SW480 (cell line): ENCODE results near the gene C12orf57.

ENCODE experiments used
- DNase-seq: peaks from one replicate; pipeline ENCODE4 v3.0.0-alpha.2; 2016; ENCODE audit warnings: low spot score

The C12orf57 gene

DNA sequence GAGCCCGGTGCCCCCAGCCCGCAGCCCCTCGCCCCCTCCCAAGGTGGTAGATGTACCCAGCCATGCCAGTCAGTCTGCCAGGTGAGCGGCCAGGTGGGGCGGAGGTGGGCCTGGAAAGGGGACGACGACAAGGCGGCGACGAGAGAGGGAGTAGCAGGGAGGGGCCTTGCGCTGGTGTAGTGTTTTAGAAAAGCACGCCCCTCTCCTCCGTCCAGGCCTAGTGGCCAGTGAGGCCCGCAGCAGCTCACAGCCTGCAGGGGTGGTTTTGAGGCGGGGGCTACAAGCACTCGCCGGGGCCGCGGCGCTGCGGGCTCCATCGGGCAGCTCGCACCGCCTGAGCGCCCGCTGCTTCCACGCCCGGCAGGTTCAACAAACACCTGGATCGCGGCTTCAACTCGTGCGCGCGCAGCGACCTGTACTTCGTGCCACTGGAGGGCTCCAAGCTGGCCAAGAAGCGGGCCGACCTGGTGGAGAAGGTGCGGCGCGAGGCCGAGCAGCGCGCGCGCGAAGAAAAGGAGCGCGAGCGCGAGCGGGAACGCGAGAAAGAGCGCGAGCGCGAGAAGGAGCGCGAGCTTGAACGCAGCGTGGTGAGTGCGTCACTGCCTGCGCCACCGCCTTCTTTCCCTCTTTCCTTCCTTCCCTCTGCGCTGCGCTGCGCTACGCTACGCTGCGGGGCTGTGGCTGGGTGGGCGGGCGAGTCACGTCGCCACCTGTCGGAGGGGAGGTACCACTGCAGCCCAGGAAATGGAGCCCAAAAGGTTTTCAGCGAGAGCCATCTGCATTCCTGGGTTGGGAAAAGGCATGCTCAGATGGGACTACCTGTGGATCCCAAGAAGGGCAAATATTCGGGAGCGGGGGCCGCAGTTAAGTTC lies 6.1 kb upstream of the C12orf57 start:
- DNase-seq: peak; percentile 98

DNA sequence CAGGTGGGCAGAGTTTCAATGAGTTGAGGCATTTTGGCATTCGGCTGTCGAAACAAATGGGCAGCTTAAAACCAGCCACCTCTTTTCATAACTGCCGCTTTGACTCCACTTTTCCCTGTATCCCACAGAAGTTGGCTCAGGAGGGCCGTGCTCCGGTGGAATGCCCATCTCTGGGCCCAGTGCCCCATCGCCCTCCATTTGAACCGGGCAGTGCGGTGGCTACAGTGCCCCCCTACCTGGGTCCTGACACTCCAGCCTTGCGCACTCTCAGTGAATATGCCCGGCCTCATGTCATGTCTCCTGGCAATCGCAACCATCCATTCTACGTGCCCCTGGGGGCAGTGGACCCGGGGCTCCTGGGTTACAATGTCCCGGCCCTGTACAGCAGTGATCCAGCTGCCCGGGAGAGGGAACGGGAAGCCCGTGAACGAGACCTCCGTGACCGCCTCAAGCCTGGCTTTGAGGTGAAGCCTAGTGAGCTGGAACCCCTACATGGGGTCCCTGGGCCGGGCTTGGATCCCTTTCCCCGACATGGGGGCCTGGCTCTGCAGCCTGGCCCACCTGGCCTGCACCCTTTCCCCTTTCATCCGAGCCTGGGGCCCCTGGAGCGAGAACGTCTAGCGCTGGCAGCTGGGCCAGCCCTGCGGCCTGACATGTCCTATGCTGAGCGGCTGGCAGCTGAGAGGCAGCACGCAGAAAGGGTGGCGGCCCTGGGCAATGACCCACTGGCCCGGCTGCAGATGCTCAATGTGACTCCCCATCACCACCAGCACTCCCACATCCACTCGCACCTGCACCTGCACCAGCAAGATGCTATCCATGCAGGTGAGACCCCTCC lies 5.2 kb upstream of the C12orf57 start:
- DNase-seq: no peak

DNA sequence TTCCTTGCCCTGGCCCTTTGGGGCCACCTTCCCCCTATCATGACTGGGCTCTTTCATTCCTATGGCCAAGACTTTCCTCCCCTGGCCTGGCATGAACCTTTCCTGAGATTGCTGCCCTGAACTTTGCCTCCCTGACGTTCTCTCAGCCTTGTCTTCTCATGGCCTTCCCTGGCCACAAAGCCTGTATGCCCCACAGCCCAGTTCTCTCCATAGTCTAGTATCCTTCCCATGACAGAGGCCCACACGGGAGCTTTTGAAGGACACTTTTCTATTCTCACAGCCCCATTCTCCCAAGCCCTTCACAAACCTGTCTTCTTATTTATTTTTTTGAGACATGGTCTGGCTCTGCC lies 4.7 kb upstream of the C12orf57 start:
- no peak for DNase-seq

DNA sequence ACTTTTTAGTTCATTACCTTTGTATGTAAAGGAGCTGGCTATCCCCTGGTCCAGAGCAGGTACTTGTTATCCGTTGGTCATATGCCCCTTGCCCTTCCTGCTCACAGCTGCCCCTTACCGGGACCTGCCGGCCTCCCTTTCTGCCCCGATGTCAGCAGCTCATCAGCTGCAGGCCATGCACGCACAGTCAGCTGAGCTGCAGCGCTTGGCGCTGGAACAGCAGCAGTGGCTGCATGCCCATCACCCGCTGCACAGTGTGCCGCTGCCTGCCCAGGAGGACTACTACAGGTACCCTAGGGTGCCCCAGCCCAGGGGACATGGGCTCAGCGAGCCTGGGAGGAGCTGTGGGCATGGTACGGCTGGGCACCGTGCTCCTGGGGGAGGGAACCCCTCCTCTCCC lies 2.6 kb upstream of the C12orf57 start:
- no peak for DNase-seq

DNA sequence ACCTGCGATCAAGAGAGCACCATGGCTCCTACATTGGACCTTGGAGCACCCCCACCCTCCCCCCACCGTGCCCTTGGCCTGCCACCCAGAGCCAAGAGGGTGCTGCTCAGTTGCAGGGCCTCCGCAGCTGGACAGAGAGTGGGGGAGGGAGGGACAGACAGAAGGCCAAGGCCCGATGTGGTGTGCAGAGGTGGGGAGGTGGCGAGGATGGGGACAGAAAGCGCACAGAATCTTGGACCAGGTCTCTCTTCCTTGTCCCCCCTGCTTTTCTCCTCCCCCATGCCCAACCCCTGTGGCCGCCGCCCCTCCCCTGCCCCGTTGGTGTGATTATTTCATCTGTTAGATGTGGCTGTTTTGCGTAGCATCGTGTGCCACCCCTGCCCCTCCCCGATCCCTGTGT lies 2.0 kb upstream of the C12orf57 start:
- DNase-seq: no peak

DNA sequence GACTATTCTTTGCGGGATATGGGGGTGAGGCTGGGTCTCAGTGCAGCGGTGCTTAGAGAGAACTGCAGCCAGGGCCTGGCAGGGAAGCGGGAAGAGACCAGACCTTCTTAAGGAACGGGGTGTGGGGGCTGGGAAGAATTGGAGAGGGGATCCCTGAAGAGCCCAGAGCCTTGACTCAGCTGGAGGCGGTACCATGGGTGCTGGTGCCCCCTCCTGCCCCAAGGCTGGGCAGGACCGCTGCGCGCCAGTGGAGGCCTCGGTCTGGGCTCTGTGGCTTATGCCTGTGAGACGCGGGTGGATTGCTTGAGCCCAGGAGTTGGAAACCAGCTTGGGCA lies 1.5 kb upstream of the C12orf57 start:
- DNase-seq: no peak

DNA sequence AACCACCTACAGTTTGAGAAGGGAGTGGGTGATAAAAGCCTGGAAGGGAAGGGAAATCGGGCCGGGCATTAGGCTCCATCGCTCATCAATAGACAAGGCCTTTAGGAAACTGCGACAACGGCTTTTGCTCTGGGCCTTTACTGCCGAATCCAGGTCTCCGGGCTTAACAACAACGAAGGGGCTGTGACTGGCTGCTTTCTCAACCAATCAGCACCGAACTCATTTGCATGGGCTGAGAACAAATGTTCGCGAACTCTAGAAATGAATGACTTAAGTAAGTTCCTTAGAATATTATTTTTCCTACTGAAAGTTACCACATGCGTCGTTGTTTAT lies 467 bp upstream of the C12orf57 start:
- DNase-seq: peak; percentile 97

DNA sequence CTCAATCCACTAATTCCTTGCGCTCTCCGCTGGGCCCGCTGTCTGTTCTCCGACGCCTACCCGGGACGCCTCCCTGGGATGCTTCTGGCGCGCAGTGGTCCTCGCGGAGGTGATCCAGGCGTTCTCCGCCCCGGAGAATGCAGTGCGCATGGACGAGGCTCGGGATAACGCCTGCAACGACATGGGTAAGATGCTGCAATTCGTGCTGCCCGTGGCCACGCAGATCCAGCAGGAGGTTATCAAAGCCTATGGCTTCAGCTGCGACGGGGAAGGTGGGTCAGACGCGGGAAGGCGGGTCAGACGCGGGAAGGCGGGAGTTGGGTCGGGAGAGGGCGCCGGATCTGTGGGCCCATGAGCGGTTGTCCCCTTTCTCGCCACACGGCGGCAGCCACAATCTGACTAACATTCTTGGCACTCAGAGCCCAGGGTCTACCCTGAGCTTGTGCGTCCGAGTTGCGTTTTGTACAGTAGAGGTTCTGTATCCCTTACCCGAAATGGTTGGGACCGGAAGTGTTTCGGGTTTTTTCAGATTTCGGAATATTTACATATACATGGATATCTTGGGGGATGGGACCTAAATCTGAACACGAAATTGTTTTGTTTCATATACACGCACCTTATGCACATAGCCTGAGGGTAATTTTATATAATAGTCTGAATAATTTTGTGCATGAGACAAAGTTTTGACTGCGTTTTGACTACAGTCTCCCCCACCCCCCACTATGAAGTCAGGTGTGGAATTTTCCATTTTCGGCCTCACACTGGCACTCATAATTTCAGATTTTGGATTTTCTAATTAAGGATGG lies 762 bp downstream of the C12orf57 start:
- DNase-seq: peak; percentile 97

DNA sequence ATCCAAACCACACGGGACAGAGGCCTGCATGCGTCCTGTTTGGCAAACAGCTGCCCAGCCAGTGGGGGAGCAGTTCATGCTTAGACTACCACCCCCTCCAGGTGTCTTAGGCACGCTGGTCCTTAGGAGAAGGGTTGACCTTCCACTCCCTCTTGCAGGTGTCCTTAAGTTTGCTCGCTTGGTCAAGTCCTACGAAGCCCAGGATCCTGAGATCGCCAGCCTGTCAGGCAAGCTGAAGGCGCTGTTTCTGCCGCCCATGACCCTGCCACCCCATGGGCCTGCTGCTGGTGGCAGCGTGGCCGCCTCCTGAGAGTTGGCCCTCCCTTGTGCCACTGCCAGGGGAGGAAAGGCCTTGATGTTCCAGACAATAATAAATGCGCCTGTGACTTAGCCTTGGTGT lies 1.8 kb downstream of the C12orf57 start:
- DNase-seq: no peak

DNA sequence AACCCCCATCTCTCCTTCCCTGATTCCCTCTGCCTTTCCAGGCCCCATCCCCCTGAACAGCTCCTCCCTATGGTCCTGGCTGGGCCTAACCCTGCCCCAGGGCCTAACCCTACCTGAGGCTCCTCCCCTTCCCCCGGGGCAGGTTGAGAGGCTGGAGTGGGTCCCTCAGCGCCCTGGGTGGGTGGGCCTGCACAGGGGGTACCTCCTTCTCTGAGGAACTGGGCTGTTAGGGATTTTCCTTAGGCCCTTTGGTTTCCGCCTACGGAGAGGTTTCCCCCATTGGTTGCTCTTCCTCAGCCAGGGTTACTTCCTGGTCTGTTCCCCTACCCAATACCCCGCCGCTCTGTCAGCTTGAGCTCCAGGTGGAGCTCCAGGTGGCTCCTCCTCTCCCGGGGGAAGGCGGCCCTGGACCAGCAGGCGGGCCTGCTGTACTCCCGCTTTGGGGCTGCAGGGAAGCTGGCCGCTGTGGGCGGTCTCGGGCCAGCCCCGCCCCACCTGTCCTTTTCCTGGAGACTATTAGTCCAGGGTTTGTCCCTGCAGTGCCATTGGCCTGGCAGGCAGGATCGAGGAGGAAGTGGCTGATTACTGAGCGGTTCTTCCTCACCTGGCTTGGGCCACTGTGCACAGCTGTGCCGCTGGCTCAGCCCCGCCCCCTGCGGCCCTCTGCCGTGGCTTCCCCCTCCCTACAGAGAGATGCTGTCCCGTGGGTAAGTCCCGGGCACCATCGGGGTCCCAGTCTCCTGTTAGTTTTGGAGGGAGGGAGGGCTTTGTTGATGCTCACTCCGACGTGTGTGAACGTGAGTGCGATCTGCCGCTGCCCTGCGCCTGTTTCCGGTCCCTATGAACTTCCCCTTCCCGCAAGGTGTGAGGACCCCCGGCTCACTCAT lies 2.5 kb downstream of the C12orf57 start:
- peak; percentile 99 for DNase-seq

DNA sequence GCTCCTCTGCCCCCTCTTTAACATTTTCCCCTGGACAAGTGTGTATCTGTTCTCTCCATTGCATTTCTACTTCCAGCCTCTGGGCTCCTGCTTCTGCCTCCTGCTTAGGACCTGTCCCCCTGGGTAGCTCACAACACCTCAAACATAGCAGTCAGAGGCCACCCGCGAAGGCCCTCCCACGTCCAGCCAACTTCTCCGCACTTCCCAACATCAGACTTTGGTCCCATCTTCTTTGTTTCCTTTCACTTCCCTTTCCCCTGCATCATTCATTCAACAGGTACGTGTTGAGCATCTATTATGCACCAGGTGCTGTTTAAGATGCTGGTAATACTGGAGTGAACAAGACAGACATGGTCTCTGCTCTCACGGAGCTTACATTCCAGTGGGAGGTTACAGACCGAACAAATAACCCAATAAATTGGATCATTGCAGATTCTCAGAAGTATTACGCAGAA lies 3.1 kb downstream of the C12orf57 start:
- DNase-seq: no peak

DNA sequence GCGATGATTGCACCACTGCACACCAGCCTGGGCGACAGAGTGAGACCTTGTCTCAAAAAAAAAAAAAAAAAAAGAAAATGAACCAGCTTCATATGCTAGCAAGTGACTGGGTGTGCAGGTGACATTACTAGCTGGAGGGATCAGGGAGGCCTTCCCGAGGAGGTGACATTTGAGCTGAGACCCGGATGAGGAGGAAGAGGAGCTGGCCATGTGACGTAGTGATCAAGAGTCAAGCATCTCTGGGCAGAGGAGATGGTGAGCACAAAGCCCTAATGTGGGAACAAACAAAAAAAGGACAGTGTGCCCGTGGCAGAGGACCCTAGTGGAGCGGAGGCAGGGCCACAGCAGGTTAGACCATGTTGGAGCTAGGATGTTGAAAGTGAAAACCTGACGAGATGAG lies 3.8 kb downstream of the C12orf57 start:
- no peak for DNase-seq

DNA sequence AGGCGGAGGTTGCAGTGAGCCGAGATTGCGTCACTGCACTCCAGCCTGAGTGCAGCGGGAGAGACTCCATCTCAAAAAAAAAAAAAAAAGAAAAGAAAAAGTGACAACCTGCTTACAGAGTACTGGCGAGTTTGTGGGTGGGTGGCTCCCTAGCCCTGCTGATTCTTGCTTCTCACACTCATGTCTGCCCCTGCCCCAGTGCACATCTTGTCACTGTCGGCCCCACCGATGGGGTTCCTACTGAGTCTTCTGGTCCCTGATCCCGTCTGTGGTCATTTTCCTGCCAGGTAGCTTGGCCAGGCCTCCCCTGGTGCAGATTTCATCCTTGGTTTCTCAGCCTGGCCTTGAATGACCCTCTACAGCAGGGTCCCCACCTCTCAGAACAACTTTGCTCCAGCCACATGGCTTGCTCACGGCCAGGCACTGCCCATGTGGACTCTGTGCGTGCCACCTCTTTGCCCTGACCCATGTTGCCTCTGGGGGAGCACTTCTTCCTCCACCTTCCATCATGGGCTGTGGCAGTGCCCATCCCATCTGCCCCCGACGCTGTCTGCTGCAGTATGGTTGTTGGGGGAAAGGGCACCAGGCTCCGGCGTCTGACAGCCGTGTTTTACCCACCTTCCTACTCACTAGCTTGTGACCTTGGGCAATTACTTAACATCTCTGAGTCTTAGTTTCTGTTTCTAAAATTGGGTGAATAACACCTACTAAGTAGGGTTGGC lies 5.2 kb downstream of the C12orf57 start:
- DNase-seq: no peak

DNA sequence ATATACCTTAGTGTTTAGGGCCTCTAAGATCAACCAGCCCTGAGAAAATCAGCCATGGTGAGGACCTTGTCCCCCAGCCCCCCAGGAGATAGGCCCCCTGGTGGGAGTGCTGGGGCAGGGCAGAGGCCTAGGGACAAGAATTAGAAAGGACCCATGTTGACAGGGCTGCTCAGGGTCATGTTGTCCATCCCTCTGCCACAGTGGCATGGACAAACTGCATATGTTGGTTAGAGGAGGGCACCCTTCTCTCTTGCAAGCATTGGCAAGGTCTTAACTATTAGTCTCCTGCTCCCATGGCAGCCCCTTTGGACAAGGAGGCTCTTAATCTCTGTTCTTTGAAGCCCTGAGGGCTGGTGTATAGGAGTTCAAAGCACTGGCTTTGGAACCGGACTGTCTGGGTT lies 6.6 kb downstream of the C12orf57 start:
- no peak for DNase-seq

DNA sequence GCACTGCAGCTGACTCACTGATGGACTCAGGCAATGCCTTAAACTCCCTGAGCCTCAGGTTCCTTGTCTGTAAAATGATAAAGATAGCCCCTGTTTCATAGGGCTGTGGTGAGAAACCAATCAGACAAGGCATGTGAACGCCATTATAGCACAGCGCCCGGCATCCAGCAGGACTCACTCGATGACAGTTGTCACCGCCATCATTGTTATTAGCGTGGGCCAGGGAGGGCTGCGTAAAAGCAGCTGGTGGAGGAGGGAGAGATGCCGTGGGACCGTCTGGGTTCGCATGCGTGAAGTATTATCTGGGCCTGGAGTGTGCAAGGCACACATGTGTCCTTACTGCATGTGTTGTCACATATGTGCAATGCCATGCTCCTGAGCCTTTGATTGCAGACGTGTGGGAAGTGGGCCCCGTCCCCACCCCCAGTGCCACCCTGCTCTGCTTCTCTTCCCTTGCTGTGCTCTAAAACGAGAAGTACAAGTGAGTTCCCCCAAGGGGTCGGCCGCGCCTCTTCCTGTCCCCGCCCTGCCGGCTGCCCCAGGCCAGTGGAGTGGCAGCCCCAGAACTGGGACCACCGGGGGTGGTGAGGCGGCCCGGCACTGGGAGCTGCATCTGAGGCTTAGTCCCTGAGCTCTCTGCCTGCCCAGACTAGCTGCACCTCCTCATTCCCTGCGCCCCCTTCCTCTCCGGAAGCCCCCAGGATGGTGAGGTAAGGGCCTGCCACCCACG lies 7.2 kb downstream of the C12orf57 start, which contains the start of gene PTPN6:
Gene PTPN6 (plus strand): TSS at position 546 of the 730 bp plus-strand sequence. CDS start 157 bp downstream, at position 703.
- DNase-seq: no peak

DNA sequence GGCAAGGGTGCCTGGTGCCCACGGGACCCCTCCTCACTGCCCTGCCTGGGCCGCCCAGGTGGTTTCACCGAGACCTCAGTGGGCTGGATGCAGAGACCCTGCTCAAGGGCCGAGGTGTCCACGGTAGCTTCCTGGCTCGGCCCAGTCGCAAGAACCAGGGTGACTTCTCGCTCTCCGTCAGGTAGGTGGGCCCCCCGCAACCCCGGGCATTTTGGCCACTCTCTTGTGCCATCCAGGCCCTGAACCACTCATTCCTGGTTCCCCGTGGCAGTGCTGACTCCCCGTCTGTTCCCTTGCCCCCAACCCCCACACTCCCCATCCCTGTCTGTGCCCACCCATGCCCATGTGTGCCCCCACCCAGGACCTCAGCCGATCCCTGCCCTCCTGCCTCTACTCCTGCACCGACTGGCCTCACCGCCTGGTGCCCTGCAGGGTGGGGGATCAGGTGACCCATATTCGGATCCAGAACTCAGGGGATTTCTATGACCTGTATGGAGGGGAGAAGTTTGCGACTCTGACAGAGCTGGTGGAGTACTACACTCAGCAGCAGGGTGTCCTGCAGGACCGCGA lies 7.8 kb downstream of the C12orf57 start:
- DNase-seq: no peak

DNA sequence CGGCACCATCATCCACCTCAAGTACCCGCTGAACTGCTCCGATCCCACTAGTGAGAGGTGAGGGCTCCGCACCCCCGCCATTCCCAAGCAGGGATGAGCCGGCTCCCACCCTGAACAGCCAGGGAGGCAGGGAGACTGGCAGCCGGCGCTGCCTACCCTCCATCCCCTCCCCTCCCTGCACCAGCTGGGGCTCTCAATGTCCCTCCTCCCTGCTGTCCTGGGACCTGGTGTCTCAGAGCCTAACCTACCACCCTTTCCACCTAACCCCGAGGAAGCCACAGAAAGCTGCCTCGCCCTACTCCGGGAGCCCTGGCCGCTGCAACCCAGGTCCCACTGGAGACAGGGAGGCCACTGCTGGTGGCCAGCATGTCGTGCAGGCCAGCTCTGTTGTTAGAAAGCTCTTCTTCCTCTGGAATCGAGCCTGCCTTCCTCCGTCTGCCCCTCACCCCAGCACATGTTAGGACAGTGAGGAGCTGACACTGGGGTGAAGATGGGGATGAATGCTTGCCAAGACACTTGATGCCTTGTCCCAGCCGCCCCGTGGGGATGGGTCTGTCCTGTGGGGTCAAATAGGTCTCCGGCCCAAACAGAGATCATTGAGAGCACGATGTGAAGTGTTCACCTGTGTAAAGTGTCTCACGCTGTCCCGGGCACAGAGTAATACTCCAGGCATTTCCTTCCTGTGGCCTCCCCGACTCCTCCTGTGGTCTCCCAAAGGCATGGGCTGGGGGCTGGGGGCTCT lies 8.5 kb downstream of the C12orf57 start:
- DNase-seq: no peak

DNA sequence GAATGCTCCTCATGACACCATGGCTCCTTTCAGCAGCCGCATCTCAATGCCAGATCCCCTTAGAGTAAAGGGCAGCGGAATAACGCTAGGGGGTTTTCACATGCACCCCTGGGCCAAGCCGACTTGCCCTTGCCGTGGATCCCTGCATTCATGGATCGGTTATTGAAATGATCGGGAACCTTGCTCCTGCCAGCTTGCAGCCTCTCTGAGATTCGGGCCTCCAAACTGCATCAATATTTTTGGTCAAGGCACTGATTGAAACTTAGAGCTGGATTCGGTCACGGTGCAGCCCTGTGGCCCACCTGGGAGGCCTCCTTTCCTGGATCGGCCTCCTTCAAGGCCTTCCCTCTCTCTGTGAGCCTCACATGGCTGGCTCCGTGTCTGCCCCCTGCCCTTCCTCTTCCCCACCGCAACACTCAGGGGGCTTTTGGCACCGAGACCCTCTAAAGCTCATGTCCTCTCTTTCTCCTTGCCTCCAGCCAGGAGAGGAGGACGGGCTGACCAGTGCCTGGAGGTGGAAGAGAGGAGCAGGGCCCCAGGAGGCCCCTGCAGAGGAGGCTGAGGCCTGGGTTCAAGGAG lies 9.1 kb downstream of the C12orf57 start:
- no peak for DNase-seq
